GM12878 (cell line): ENCODE measurements around the gene SCYGR1. TPM values are rescaled to one million over a fixed set of nuclear protein-coding genes. Genes with fewer than 3 reads are reported as not detected.

Source experiments
- ATAC-seq: fragments of 200-7000 bp; cut with Tn5 transposase; 3 replicates; pipeline ENCODE4 v1.9.1; 2020; ENCODE audit warnings: mild to moderate bottlenecking, moderate library complexity
- BruUV-seq: library from RNA; stranded (reverse); fragments of 400-500 nt; replicated peaks from 2 replicates; lab custom pipeline; 2021; lab: Mats Ljungman, UMichigan
- CTCF ChIA-PET: fragments of 300-600 bp; sonication (Branson Sonifier 250); formaldehyde crosslinking; extraction: SDS; loops from one replicate; lab custom pipeline; 2021; ENCODE audit warnings: inconsistent platforms; lab: Yijun Ruan, JAX
- POLR2A ChIA-PET: fragments of 350-600 bp; formaldehyde crosslinking; extraction: SDS; loops from one replicate; lab custom pipeline; 2021; ENCODE audit warnings: inconsistent platforms; lab: Charles Lee
- RAD21 ChIA-PET: fragments of 300-600 bp; sonication (Branson Sonifier 250); formaldehyde crosslinking; loops from one replicate; lab custom pipeline; 2023; ENCODE audit warnings: antibody characterized with exemption; ENCODE audit not compliant: unreplicated experiment; lab: Charles Lee
- SMC1A ChIA-PET: fragments of 300-600 bp; sonication (Branson Sonifier 250); formaldehyde crosslinking; loops from one replicate; lab custom pipeline; 2023; ENCODE audit not compliant: unreplicated experiment, uncharacterized antibody; lab: Charles Lee
- DNase-seq: peaks from one replicate; pipeline ENCODE4 v3.0.0-alpha.2; 2011; ENCODE audit warnings: low read depth, low spot score
- FAIRE-seq: peaks from 3 replicates; lab custom pipeline; 2011; peaks lifted over from hg19 to GRCh38; lab: Jason Lieb, UNC
- H2AFZ ChIP-seq: 2 replicates; pipeline ENCODE4 v1.6.0; 2011; ENCODE audit warnings: low read depth, low read length, control low read depth; ENCODE audit not compliant: control insufficient read depth
- H3K27ac ChIP-seq: 2 replicates; pipeline ENCODE4 v1.5.1; 2011; ENCODE audit warnings: control low read depth; ENCODE audit not compliant: control insufficient read depth, insufficient read depth
- H3K27me3 ChIP-seq, 2 experiments: replicated peaks in 1 of 2; 2 replicates each; pipeline versions ENCODE4 v1.6.0 to v1.6.1; 2011; ENCODE audit warnings: low read length in 1 of 2; ENCODE audit not compliant: control insufficient read depth in 2 of 2, insufficient read depth in 2 of 2
- H3K36me3 ChIP-seq, 2 experiments: 2 replicates each; pipeline ENCODE4 v1.5.1; 2011; ENCODE audit warnings: low read length in 1 of 2; ENCODE audit not compliant: control insufficient read depth in 2 of 2, insufficient read depth in 2 of 2
- H3K4me1 ChIP-seq: 2 replicates; pipeline ENCODE4 v1.6.1; 2011; ENCODE audit warnings: mild to moderate bottlenecking, low read length, moderate library complexity, mixed read lengths; ENCODE audit not compliant: control insufficient read depth, insufficient read depth
- H3K4me2 ChIP-seq: 2 replicates; pipeline ENCODE4 v1.6.0; 2011; ENCODE audit warnings: control low read depth; ENCODE audit not compliant: control insufficient read depth, insufficient read depth
- H3K4me3 ChIP-seq: fragments of 200-600 bp; sonication (generic); 2 replicates; pipeline ENCODE4 v1.5.1; 2016
- H3K79me2 ChIP-seq: 2 replicates; pipeline ENCODE4 v1.6.0; 2011; ENCODE audit warnings: low read length; ENCODE audit not compliant: control insufficient read depth, insufficient read depth
- H3K9ac ChIP-seq: 2 replicates; pipeline ENCODE4 v1.8.0; 2011; ENCODE audit warnings: low read length, control low read depth, mixed read lengths; ENCODE audit not compliant: control insufficient read depth, insufficient read depth
- H3K9me3 ChIP-seq: replicated peaks from 3 replicates; pipeline ENCODE4 v1.5.1; 2011; ENCODE audit warnings: mild to moderate bottlenecking, low read length; ENCODE audit not compliant: control insufficient read depth, insufficient read depth
- H4K20me1 ChIP-seq: 2 replicates; pipeline ENCODE4 v1.6.0; 2011; ENCODE audit not compliant: control insufficient read depth, insufficient read depth
- CEBPB ChIP-seq, 2 experiments: fragments of 150-350 bp in 1 of 2; IDR thresholded peaks; 2 replicates each; pipeline ENCODE4 v1.6.1; 2012 to 2014; ENCODE audit warnings: low read depth in 2 of 2, low read length in 2 of 2, borderline replicate concordance in 1 of 2, inconsistent platforms in 1 of 2
- HDGF ChIP-seq: fragments of 450-650 bp; IDR thresholded peaks from 2 replicates; pipeline ENCODE4 v1.6.1; 2016; ENCODE audit warnings: antibody characterized with exemption
- IKZF1 ChIP-seq: fragments of 450-650 bp; conservative IDR thresholded peaks from 2 replicates; pipeline ENCODE4 v1.6.1; 2017; ENCODE audit warnings: antibody characterized with exemption, mild to moderate bottlenecking
- KLF5 ChIP-seq: fragments of 450-650 bp; IDR thresholded peaks from 2 replicates; pipeline ENCODE4 v1.6.1; 2014; ENCODE audit warnings: mild to moderate bottlenecking; ENCODE audit not compliant: partially characterized antibody
- NBN ChIP-seq: fragments of 450-650 bp; IDR thresholded peaks from 2 replicates; pipeline ENCODE4 v1.6.1; 2016
- NR2C2 ChIP-seq: IDR thresholded peaks from 2 replicates; pipeline ENCODE4 v1.6.1; 2011; ENCODE audit warnings: borderline replicate concordance, low read depth; ENCODE audit not compliant: control insufficient read depth, insufficient read length
- RAD51 ChIP-seq: fragments of 450-650 bp; IDR thresholded peaks from 2 replicates; pipeline ENCODE4 v1.6.1; 2016; ENCODE audit warnings: moderate library complexity, mild to moderate bottlenecking, inconsistent platforms
- RUNX3 ChIP-seq: IDR thresholded peaks from 2 replicates; pipeline ENCODE4 v1.6.1; 2012; ENCODE audit warnings: low read length, inconsistent platforms
- WGBS: methylation state at CpG from one replicate; pipeline ENCODE4 v1.1.6; 2016; ENCODE audit warnings: low lambda C conversion rate; ENCODE audit not compliant: insufficient replicate concordance, insufficient coverage; ENCODE audit errors: missing lambda C conversion rate; 5-methylcytosine and 5-hydroxymethylcytosine counted together
- in situ Hi-C: fragments of 300-500 bp; cut with MboI; formaldehyde crosslinking; loops from 9 replicates; pipeline ENCODE4 v1.14.3; 2018; ENCODE audit warnings: mixed read lengths
- intact Hi-C: fragments of 100-400 bp; cut with micrococcal nuclease; formaldehyde crosslinking; loops from one replicate; pipeline ENCODE4 v1.14.2; 2022; ENCODE audit not compliant: unreplicated experiment
- polyA plus RNA-seq, 11 experiments: library from polyadenylated mRNA; depleted of rRNA in 4 of 11; unstranded in 6 of 11; stranded (reverse) in 5 of 11; fragments of >200 nt; fragmentation: Nextera tagmentation in 4 of 11; fragmentation: Illumina TruSeq in 1 of 11; extraction: Ambion mirVana in 4 of 11; extraction: Trizol in 1 of 11; gene quantifications; 1 replicate in 1 of 11; 2 replicates in 10 of 11; pipeline versions ENCODE4 v1.2.1 to v1.2.3, GENCODE V29; 2011 to 2016; ENCODE audit warnings: inconsistent platforms in 2 of 11, missing spikeins in 2 of 11, low read depth in 1 of 11
- total RNA-seq, 4 experiments: library from RNA; depleted of rRNA in 3 of 4; stranded (reverse); fragments of >200 nt in 3 of 4; fragmentation: Illumina TruSeq in 1 of 4; extraction: Trizol in 1 of 4; gene quantifications; 2 replicates each; pipeline versions ENCODE4 v1.2.1 to v1.2.3, GENCODE V29; 2013 to 2021
- TF ChIP-seq, protein P1 (sequence below): fragments of 450-650 bp; IDR thresholded peaks from 2 replicates; pipeline ENCODE4 v1.6.1; 2017; ENCODE audit warnings: low read depth, mild to moderate bottlenecking, moderate library complexity

Gene SCYGR1
- total and polyA plus RNA-seq, 10 of the 15 experiments (the other 5 are each of a cell fraction or from before 2014, with no cell fraction given), result not detected

- H2AFZ ChIP-seq, result no peak overlapping the region
- no peaks in the 10 kb centered on the region for H3K79me2 ChIP-seq
- BruUV-seq, result no TSS peak
- no peaks in the 10 kb centered on the region for H3K9me3 ChIP-seq
- no peaks in the 10 kb centered on the region for H3K27me3 ChIP-seq
- intact Hi-C loops, result loop anchor here (10.0 kb wide), 2 partner anchors 267 to 453 kb away; no protein-coding TSS in a partner anchor
- FAIRE-seq, result no peak
- ChIA-PET POLR2A (interaction anchor here (0.7 kb wide), 1 partner anchor 41 kb away, joined by 3 read pairs; no protein-coding TSS in a partner anchor), RAD21 (interaction anchor here (1.2 kb wide), 1 partner anchor 9 kb away, joined by 4 read pairs; no protein-coding TSS in a partner anchor), CTCF (interaction anchor here (0.6 to 1.5 kb wide), 5 partner anchors 180 to 364 kb away, joined by 3 to 5 read pairs (median 3); no protein-coding TSS in a partner anchor), SMC1A (interaction anchor here (0.6 to 4.2 kb wide), 7 partner anchors 9 to 162 kb away, joined by 3 to 14 read pairs (median 4); partner anchors contain the start of gene AGFG1)
- H3K9ac ChIP-seq, result no peak overlapping the region
- no peak overlapping the region for H3K4me3 ChIP-seq
- no peak overlapping the region for H3K4me2 ChIP-seq
- H3K36me3 ChIP-seq, result no peaks in the 10 kb centered on the region
- DNase-seq, result no peak
- in situ Hi-C loops, result loop anchor here (10.0 kb wide), 1 partner anchor 363 kb away; no protein-coding TSS in a partner anchor
- H4K20me1 ChIP-seq, result no peaks in the 10 kb centered on the region
- H3K27ac ChIP-seq, result no peak overlapping the region
- no peak for ATAC-seq
- TF ChIP-seq NBN, result no peak
- TF ChIP-seq HDGF, result no peak
- TF ChIP-seq RUNX3, result no peak
- TF ChIP-seq NR2C2, result no peak
- TF ChIP-seq CEBPB (IDR thresholded peaks at IDR 0.05; ENCODE audit: borderline replicate concordance in 1 of 2, low read depth in 2 of 2, low read length in 2 of 2), result no peak
- TF ChIP-seq, protein P1, sequence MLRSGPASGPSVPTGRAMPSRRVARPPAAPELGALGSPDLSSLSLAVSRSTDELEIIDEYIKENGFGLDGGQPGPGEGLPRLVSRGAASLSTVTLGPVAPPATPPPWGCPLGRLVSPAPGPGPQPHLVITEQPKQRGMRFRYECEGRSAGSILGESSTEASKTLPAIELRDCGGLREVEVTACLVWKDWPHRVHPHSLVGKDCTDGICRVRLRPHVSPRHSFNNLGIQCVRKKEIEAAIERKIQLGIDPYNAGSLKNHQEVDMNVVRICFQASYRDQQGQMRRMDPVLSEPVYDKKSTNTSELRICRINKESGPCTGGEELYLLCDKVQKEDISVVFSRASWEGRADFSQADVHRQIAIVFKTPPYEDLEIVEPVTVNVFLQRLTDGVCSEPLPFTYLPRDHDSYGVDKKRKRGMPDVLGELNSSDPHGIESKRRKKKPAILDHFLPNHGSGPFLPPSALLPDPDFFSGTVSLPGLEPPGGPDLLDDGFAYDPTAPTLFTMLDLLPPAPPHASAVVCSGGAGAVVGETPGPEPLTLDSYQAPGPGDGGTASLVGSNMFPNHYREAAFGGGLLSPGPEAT, result no peak
- TF ChIP-seq KLF5, result no peak
- no peak for TF ChIP-seq RAD51
- TF ChIP-seq IKZF1, result no peak
- WGBS, result 90% methylated on average over 2 of the region's 2 CpGs
- H3K4me1 ChIP-seq, result peaks cover 5% of the 10 kb centered on the region
Observed at GRCh38 chr2:227401550-227401949, 13.8 kb upstream of the SCYGR1 start.
